ENCODE measurements around the gene DVL1. TPM values are rescaled to one million over a fixed set of nuclear protein-coding genes. Genes with fewer than 3 reads are reported as not detected.

The DVL1 gene
- polyA plus RNA-seq, 3 donors = 39.7 to 47.5 (median 45.8) TPM

GRCh38 chr1:1300352-1300739 is 48.9 kb downstream of the DVL1 start:
- no peak for DNase-seq

- DNase-seq = no peak
Measured at GRCh38 chr1:1299686-1300351, 49.4 kb downstream of the DVL1 start.

GRCh38 chr1:1298861-1299685 is 50.1 kb downstream of the DVL1 start:
- DNase-seq = peak; percentile 54

DNA sequence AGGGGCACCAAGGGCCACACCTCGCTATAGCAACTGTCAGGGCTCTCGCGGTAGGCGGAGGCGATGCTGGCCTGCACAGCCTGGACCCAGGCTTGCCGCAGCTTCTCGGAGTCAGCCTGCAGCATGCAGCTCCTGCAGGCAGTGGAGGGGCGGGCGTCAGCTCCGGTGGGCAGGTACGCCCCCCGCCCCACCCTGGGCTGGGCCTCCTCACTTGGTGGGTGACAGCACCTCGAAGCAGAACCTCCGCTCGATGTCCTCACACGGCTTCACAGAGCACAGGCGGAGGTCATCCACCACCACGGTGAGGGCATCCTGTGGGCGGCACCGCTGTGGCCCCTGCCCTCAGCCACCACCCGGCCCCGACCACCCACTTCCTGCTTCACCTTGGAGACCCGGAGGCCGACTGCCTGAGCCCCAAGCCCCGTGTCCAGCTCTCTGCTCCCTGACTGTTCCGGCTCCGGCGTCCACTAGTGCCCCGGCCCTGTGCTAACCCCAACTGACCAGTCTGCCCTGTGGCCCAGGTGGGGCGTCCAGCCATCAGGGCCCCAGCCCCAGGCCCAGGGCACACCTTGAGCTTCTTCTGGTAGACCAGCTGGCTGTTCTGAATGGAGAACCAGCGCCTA is 51.3 kb downstream of the DVL1 start:
- no peak for DNase-seq

GRCh38 chr1:1296070-1297061 is 52.9 kb downstream of the DVL1 start:
- no peak for DNase-seq

DNA sequence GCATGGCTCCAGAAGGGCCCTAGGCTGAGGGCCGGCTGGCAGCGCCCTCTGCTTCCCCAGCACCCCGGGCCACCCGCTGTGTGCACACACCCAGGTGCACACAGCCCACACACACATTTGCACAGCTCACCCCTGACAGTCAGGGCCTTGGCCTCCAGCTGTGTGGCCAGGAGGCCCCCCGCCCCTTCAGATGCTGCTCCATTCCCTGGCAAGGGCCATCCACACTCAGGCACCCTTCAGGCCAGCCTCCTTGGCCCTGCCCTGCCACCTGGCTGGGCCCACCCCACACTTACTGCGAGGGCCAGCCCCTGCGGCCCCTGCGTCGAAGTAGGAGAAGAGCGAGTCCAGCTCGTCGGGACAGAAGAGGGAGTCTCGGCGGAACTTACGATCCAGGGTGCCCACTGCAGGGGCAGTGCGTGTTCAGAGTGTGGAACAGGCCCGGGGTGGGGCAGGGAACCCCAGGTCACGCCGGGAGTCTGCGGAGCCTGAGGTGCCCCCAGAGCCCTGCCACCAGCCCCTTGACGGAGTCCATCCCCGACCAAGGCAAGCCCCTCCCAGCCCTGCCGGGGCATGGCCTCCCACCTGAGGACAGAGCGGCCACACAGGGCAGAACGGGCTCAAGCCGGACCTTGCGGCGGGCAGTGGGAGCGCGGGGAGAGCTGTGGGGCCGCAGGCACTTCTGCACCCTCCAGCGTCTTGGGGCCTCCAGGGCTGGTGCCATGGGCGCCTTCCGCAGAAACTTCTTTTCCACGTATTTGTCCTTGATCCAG is 53.9 kb downstream of the DVL1 start:
- DNase-seq = no peak

- no peak for DNase-seq
Measured at GRCh38 chr1:1294250-1294890, 54.8 kb downstream of the DVL1 start.

GRCh38 chr1:1293263-1294249 is 55.7 kb downstream of the DVL1 start:
- no peak for DNase-seq

DNA sequence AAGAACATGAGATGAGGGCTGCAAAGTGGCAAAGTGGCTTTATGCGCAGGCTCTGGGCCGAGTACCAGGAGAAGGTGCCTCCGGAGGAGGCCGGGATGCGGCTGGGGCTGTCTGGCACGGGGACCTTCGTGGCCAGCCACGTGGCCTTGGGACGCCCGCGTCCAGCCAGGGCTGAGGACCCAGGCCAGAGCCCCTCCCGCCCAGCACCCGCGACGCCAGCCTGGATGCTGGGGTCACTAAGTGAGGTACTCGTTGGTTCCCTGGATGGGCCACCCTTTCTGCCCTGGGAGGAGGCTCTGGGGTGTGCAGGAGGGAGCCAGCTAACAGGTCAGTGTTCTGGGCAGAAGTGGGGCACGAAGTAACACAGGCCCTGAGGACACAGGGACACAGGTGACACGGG is 56.4 kb downstream of the DVL1 start:
- no peak for DNase-seq

DNA sequence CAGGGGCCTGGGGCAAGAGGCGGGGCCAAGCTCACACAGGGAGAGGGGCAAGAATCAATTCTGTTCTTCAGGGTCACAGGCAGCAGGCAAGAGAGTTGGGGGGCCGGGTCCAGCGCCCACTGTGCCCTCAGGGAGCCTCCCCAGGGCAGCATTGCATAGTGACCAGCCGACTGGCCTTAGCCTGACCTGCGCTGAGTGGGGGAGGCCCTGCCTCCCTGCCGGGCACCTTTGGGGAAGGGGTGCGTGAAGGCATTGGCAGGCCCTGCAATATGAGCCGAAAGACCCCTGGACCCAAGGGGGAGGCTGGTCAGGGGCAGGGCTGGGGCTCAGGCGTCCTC is 56.8 kb downstream of the DVL1 start:
- DNase-seq = no peak

GRCh38 chr1:1291548-1292441 is 57.4 kb downstream of the DVL1 start:
- peak; percentile 77 for DNase-seq

- DNase-seq = no peak
Measured at GRCh38 chr1:1291023-1291528, 58.1 kb downstream of the DVL1 start.

- no peak for DNase-seq
Measured at GRCh38 chr1:1290238-1290731, 58.9 kb downstream of the DVL1 start.

- DNase-seq = no peak
Measured at GRCh38 chr1:1287288-1288110, 61.7 kb downstream of the DVL1 start.

DNA sequence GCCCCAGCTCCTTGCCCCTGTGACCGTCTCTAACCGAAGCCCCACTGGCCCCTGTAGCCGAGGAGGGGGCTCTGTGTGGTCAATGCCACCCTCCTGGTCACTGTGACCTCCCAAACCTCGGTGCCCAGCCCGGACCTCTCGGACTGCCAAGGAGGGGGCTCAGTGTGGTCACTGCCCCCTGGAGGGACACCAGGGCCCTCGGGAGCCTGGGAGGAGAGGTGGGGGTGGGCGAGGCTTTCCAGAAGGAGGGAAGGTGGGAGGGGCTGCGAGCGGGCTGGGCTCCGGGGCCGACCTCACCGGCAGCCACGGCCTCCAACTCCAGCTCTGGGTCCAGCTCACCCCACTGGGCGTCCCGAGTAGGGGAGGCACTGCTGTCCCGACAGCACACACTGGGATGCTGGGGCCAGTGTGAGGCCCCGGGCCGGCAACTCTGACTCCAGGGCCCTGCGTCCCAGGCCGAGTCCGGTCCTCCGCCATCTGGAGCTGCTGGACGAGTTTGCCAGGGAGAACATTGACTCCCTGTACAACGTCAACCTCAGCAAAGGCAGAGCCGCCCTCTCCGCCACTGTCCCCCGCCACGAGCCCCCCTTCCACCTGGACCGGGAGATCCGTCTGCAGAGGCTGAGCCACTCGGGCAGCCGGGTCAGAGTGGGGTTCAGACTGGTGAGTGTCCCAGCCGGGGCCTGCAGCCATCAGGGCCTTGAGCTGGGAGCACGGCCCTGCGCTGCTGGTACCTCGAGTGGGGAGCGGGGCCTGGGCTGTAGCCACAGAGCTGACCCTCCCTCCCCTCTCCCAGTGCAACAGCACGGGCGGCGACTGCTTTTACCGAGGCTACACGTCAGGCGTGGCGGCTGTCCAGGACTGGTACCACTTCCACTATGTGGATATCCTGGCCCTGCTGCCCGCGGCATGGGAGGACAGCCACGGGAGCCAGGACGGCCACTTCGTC is 62.6 kb downstream of the DVL1 start:
- DNase-seq = no peak

Data from renal pelvis (tissue), 4 donors.